GM21737 (cell line): ENCODE results near the gene MEGF6.
"Not testable (repeated sequence)": the region's sequence is repeated elsewhere in the genome, so short reads cannot be mapped to it uniquely, and the experiment has no call there.

ENCODE experiments used
- ATAC-seq: cut with Tn5 transposase; IDR thresholded peaks from one replicate; pipeline ENCODE4 v1.9.1; 2021; ENCODE audit warnings: mild to moderate bottlenecking, moderate library complexity; ENCODE audit not compliant: unreplicated experiment

MEGF6 gene

GRCh38 chr1:3630161-3630611 is 18.9 kb upstream of the MEGF6 start:
- ATAC-seq, result no peak

- no peak for ATAC-seq
Measured at GRCh38 chr1:3629561-3630160, 18.4 kb upstream of the MEGF6 start.

DNA sequence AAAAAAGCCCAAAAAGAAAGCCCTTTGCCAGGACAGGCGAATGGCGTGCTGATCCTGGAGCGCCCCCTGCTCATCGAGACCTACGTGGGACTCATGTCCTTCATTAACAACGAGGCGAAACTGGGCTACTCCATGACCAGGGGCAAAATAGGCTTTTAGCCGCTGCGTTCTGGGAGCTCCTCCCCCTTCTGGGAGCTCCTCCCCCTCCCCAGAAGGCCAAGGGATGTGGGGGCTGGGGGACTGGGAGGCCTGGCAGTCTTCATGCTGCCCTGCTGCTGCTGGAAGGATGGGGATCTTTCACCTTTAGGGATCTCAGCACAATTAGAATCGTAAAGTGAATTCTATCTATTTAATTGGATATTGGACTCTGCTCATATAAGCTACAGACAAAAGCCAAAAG is 17.1 kb upstream of the MEGF6 start:
- no peak for ATAC-seq

- ATAC-seq, result no peak
Measured at GRCh38 chr1:3627515-3628253, 16.4 kb upstream of the MEGF6 start.

GRCh38 chr1:3626025-3626424 is 14.7 kb upstream of the MEGF6 start:
- ATAC-seq, result no peak

DNA sequence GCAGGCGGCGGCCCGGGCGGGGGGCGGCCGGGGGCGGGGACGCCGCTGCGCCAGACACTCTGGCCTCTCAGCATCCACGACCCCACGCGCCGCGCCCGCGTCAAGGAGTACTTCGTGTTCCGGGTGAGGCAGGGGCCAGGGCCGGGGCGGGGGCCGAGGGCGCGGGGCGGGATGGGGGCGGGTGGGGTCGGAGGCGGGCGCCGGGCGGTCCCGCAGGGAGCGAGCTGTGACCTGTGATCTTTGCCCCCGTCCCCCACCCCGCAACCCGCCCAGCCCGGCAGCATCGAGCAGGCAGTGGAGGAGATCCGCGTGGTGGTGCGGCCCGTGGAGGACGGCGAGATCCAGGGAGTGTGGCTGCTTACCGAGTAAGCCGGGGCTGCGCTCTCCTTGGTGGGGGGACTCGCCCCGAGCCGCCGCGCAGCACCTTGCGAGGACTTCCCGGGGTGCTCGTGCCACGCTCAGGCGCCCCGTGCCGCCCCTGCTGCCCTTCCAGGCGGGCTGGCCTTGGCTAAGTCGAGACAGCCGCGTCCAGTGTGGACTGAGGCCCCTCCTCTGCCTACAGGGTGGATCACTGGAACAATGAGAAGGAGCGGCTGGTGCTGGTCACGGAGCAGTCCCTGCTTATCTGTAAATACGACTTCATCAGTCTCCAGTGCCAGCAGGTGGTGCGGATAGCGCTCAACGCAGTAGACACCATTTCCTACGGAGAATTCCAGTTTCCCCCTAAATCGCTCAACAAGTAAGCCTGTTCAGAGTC is 14.0 kb upstream of the MEGF6 start:
- peak; percentile 6 for ATAC-seq

GRCh38 chr1:3624200-3625136 is 13.2 kb upstream of the MEGF6 start, which contains the start of gene TPRG1L:
TPRG1L (plus strand) TSS chr1:3625015; CDS start chr1:3625073, 58 bp downstream.
- peak; percentile 87 for ATAC-seq

GRCh38 chr1:3623441-3624199 is 12.3 kb upstream of the MEGF6 start:
- no peak for ATAC-seq

DNA sequence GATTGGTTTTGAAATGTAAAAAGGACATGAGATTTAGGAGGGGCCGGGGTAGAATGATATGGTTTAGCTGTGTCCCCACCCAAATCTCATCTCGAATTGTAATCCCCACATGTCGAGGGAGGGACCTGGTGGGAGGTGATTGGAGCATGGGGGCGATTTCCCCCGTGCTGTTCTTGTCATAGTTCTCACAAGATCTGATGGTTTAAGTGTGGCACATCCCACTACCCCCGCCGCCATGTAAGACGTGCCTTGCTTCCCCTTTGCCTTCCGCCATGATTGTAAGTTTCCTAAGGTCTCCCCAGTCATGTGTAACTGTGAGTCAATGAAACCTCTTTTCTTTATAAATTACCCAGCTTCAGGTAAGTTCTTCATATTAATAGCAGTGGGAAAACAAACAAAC is 10.8 kb upstream of the MEGF6 start:
- not testable (repeated sequence) for ATAC-seq

- not testable (repeated sequence) for ATAC-seq
Measured at GRCh38 chr1:3621151-3621671, 9.9 kb upstream of the MEGF6 start.

DNA sequence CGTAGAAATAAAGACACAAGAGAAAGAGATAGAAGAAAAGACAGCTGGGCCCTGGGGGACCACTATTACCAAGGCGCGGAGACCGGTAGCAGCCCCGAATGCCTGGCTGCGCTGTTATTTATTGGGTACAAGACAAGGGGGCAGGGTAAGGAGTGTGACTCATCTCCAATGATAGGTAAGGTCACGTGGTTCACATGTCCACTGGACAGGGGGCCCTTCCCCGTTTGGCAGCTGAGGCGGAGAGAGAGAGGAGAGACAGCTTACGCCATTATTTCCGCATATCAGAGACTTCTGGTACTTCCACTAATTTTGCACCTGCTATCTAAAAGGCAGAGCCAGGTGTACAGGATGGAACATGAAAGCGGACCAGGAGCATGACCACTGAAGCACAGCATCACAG is 9.4 kb upstream of the MEGF6 start:
- no peak for ATAC-seq

GRCh38 chr1:3618881-3619671 is 7.8 kb upstream of the MEGF6 start:
- ATAC-seq, result no peak

GRCh38 chr1:3618531-3618880 is 7.2 kb upstream of the MEGF6 start:
- ATAC-seq, result no peak

GRCh38 chr1:3617806-3618345 is 6.6 kb upstream of the MEGF6 start:
- no peak for ATAC-seq

GRCh38 chr1:3616861-3617260 is 5.6 kb upstream of the MEGF6 start:
- ATAC-seq, result no peak

DNA sequence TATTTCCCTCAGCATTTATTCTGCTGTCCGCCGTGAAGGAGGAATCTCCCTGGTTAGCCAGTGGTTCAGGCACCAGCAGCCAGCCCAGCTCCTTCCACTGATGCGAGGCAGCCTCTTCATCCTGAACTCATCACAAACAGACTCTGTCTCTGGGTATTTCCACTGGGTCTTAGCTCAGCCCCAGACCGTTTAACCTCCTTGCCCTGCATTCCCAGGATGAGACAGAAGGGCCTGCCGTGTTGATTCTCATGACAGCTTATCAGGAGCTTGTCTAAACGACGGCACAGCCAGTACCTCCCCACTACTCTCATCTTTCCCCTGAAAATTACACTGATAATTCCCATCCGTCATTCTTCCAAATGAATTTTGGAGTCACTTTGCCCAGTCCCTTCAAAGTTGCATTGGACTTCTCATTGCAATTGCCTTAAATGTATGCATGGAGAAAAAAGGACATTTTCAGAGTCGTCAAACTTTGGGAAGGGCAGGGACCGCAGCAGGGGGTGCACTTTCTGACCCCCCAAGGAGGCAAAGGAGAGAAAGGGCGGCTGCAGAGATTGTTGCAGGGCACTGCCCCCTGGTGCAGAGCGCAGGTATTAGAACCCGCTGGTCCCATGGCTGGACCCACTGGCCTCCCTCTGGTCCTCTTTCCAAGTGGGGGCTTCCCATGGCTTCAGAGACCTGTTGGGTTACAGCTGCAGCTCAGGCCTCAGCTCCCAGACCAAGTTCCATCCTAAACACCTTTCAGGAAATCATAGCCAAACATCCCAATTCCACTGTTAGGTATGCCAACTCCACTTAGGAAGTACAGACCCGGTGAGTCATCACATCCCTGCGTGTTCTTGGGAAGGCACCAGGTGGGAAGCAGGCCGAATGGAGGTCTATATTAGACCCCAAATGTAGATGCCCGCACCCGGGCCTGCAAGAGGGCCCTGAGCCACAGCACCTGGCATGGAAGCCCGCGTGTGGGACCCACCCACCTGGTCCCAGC is 3.7 kb upstream of the MEGF6 start:
- no peak for ATAC-seq

DNA sequence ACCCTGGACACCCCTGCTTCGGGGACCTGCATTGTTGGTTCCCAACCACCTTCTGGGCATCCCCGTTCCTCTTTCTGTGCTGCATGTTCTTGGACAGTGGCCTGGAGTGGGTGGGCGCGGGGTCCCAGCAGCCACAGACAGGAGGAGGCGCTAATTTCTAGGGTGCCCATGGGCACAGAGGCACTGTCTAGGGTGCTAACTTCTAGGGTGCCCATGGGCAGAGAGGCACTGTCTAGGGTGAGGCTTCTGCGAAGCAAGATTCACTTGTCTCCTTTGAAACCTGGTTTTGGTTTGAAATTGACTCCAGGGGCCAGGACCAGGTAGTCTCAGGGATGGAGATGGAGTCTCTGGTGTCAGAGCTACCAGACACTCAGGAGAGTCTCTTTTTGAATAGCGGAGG is 815 bp upstream of the MEGF6 start:
- no peak for ATAC-seq
